Measurements from ENCODE around the gene PON3. TPM values are rescaled to one million over a fixed set of nuclear protein-coding genes. Genes with fewer than 3 reads are reported as not detected.

Gene PON3
- polyA plus RNA-seq, 1 donor (not counting 4 experiments of a cell fraction or from before 2014, with no cell fraction given) = 0.85 TPM

DNA sequence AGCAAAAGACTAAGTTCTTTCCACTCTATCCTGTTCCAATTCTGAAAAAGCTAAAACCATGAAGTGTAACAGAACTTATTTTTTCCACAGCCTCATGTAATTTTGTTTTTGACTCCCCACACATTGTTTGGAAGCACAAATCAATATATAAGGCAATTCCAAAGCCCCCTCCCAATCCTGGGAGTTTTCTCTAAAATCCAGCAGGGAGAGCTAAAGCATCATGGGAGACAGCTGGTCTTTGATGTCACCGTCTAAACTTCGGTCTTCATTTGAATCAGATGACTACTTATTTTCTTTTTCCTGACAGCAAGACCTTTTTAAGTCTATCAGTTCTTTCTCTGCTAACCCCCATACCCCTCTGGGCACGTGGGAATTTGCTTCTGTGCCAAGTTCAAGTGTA lies 38.6 kb downstream of the PON3 start:
- FAIRE-seq = no peak
- Histone ChIP-seq H3K9ac (ENCODE audit: control insufficient read depth, extremely low read depth, insufficient read depth, low read length) (no peak overlapping the region), H3K36me3 (ENCODE audit: control insufficient read depth in 2 of 2, extremely low read depth in 1 of 2, insufficient read depth in 2 of 2, low read length in 2 of 2) (no peaks in the 10 kb centered on the region), H2AFZ (ENCODE audit: control insufficient read depth, low read length) (no peak overlapping the region), H3K4me3 (ENCODE audit: control insufficient read depth in 2 of 3, extremely low read depth in 1 of 3, insufficient read depth in 2 of 3, low read depth in 1 of 3, low read length in 3 of 3) (no peak overlapping the region), H4K20me1 (ENCODE audit: control insufficient read depth, extremely low read depth, insufficient read depth, low read length) (no peaks in the 10 kb centered on the region), H3K9me3 (ENCODE audit: control insufficient read depth, low read depth, low read length) (no peaks in the 10 kb centered on the region), H3K9me1 (ENCODE audit: control insufficient read depth, extremely low read depth, insufficient read depth, low read length) (no peaks in the 10 kb centered on the region), H3K4me2 (ENCODE audit: control insufficient read depth, extremely low read depth, insufficient read depth, low read depth, low read length) (no peak overlapping the region), H3K4me1 (ENCODE audit: control insufficient read depth, extremely low read depth, insufficient read depth, low read length) (no peaks in the 10 kb centered on the region), H3K79me2 (ENCODE audit: control insufficient read depth, insufficient read depth, low read length) (no peaks in the 10 kb centered on the region), H3K27me3 (ENCODE audit: control insufficient read depth, extremely low read depth, insufficient read depth, low read length) (no peaks in the 10 kb centered on the region), H3K27ac (ENCODE audit: control insufficient read depth, insufficient read depth, low read length) (no peak overlapping the region)
- TF ChIP-seq, protein P1, sequence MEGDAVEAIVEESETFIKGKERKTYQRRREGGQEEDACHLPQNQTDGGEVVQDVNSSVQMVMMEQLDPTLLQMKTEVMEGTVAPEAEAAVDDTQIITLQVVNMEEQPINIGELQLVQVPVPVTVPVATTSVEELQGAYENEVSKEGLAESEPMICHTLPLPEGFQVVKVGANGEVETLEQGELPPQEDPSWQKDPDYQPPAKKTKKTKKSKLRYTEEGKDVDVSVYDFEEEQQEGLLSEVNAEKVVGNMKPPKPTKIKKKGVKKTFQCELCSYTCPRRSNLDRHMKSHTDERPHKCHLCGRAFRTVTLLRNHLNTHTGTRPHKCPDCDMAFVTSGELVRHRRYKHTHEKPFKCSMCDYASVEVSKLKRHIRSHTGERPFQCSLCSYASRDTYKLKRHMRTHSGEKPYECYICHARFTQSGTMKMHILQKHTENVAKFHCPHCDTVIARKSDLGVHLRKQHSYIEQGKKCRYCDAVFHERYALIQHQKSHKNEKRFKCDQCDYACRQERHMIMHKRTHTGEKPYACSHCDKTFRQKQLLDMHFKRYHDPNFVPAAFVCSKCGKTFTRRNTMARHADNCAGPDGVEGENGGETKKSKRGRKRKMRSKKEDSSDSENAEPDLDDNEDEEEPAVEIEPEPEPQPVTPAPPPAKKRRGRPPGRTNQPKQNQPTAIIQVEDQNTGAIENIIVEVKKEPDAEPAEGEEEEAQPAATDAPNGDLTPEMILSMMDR (optimal IDR thresholded peaks at IDR 0.05 in 1 of 3, IDR thresholded peaks at IDR 0.05 in 1 of 3, conservative IDR thresholded peaks at IDR 0.05 in 1 of 3; ENCODE audit: extremely low read depth in 1 of 3, insufficient read depth in 2 of 3, low read length in 3 of 3) = no peak
- TF ChIP-seq EZH2 (IDR thresholded peaks at IDR 0.05; ENCODE audit: low read length) = no peak
- dilution Hi-C loops (cut with MboI; ENCODE audit: extremely low pct_ligation_motif_present, low sequenced_read_pairs) = no loop called here
- no peak for DNase-seq (ENCODE audit: low read depth, low spot score)

DNA sequence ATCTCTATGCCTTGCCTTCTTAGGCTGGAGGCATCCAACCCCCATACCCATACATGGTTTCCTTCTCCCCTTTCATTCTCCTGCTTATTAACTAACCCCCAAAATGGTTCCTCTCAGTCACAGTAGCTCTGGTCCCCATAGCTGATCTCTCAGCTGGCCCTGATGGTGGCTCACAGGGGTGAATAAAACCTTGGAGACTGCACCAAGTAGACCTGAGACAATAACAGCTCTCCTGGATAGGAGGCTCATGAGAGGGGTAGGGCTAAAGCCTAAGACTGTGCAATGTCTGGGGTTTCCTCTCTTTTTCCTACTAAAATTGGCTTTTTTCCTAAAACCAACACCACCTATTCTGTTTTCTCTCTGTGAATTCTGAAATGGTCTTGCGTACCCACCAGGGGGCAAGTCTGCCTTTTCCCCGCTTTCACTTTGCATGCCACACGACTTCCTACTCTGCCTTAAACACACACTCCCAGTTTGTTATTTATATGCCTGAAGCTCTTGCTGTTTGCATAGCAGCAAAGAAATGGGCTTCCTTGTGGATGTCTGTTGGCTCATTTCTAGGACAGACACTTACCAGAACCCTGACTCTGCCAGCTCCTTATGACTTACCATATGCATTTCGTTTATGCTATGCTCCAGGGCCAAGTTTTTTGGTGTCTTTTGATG lies 53.4 kb downstream of the PON3 start:
- Histone ChIP-seq H3K4me1 (ENCODE audit: control insufficient read depth, extremely low read depth, insufficient read depth, low read length) (no peaks in the 10 kb centered on the region), H3K36me3 (ENCODE audit: control insufficient read depth in 2 of 2, extremely low read depth in 1 of 2, insufficient read depth in 2 of 2, low read length in 2 of 2) (no peaks in the 10 kb centered on the region), H3K9ac (ENCODE audit: control insufficient read depth, extremely low read depth, insufficient read depth, low read length) (no peak overlapping the region), H3K9me3 (ENCODE audit: control insufficient read depth, low read depth, low read length) (no peaks in the 10 kb centered on the region), H2AFZ (ENCODE audit: control insufficient read depth, low read length) (no peak overlapping the region), H4K20me1 (ENCODE audit: control insufficient read depth, extremely low read depth, insufficient read depth, low read length) (no peaks in the 10 kb centered on the region), H3K4me2 (ENCODE audit: control insufficient read depth, extremely low read depth, insufficient read depth, low read depth, low read length) (no peak overlapping the region), H3K27ac (ENCODE audit: control insufficient read depth, insufficient read depth, low read length) (no peak overlapping the region), H3K4me3 (ENCODE audit: control insufficient read depth in 2 of 3, extremely low read depth in 1 of 3, insufficient read depth in 2 of 3, low read depth in 1 of 3, low read length in 3 of 3) (no peak overlapping the region), H3K27me3 (ENCODE audit: control insufficient read depth, extremely low read depth, insufficient read depth, low read length) (no peaks in the 10 kb centered on the region), H3K9me1 (ENCODE audit: control insufficient read depth, extremely low read depth, insufficient read depth, low read length) (no peaks in the 10 kb centered on the region), H3K79me2 (ENCODE audit: control insufficient read depth, insufficient read depth, low read length) (no peaks in the 10 kb centered on the region)
- TF ChIP-seq EZH2 (IDR thresholded peaks at IDR 0.05; ENCODE audit: low read length) = no peak
- TF ChIP-seq, protein P1 (optimal IDR thresholded peaks at IDR 0.05 in 1 of 3, IDR thresholded peaks at IDR 0.05 in 1 of 3, conservative IDR thresholded peaks at IDR 0.05 in 1 of 3; ENCODE audit: extremely low read depth in 1 of 3, insufficient read depth in 2 of 3, low read length in 3 of 3) = no peak
- no peak for FAIRE-seq
- dilution Hi-C loops (cut with MboI; ENCODE audit: extremely low pct_ligation_motif_present, low sequenced_read_pairs) = no loop called here
- no peak for DNase-seq (ENCODE audit: low read depth, low spot score)
